SU-DHL-6 (cell line): ENCODE measurements around the gene LHFPL6.

ENCODE experiments used
- EZH2phosphoT487 ChIP-seq: fragments of 200-600 bp; sonication (generic), shearing (Covaris generic); conservative IDR thresholded peaks from 2 replicates; pipeline ENCODE4 v1.6.1; 2018; ENCODE audit warnings: mild to moderate bottlenecking, antibody characterized with exemption, low read length, moderate library complexity, mixed read lengths
- TF ChIP-seq, protein P1 (sequence below): fragments of 200-600 bp; sonication (generic); IDR thresholded peaks from one replicate; pipeline ENCODE4 v1.5.1; 2017; ENCODE audit warnings: antibody characterized with exemption, mild to moderate bottlenecking, low read length, moderate library complexity; ENCODE audit not compliant: insufficient read depth, poor library complexity, severe bottlenecking

DNA sequence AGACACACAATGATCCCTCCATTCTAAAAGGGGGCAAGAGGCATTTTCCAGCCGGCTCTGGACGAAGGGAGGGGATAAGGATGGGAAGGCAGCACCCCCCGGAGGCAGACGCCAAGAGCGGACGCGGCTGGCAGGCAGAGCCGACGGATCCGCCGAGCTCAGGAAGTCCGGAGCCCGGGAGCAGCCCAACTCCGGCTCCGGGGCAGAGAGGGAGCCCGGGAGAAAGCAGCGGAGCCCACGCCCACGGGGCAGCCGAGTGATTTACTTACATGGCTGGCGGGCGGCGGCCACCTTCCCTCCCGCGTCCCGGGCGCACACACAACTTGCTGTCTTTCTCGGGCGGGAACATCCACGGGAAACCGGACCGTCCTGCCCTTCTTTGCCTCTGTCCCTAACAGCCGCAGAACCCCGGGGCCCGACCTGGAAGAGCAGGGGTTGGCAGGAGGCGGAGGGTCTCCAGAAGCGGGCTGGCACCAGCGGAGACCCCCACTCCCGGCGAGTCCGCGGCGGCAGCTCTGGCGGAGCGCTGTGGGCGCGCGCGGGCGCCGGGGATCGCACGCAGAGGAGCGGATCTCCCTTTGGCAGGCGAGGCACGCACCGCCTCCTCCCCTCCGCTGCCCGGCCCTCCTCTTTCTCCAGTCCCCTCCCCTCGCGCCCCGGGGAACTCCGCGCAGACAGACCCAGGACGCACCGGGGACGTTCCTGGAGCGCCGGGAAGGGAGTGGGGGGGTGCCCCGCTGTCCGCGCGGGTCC lies at the start of gene LHFPL6:
- TF ChIP-seq, protein P1, sequence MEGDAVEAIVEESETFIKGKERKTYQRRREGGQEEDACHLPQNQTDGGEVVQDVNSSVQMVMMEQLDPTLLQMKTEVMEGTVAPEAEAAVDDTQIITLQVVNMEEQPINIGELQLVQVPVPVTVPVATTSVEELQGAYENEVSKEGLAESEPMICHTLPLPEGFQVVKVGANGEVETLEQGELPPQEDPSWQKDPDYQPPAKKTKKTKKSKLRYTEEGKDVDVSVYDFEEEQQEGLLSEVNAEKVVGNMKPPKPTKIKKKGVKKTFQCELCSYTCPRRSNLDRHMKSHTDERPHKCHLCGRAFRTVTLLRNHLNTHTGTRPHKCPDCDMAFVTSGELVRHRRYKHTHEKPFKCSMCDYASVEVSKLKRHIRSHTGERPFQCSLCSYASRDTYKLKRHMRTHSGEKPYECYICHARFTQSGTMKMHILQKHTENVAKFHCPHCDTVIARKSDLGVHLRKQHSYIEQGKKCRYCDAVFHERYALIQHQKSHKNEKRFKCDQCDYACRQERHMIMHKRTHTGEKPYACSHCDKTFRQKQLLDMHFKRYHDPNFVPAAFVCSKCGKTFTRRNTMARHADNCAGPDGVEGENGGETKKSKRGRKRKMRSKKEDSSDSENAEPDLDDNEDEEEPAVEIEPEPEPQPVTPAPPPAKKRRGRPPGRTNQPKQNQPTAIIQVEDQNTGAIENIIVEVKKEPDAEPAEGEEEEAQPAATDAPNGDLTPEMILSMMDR: peak; percentile 45
- no peak for TF ChIP-seq EZH2phosphoT487
